ENCODE data around the gene PLA1A.

The PLA1A gene

GRCh38 chr3:119596398-119596797, 1.3 kb upstream of the PLA1A start:
- DNase-seq (ENCODE audit: low read depth in 2 of 2) = no peak
- TF ChIP-seq CTCF (IDR thresholded peaks at IDR 0.05; ENCODE audit: low read depth, low read length) = no peak
- H3K4me3 ChIP-seq (replicated peaks in 1 of 2; ENCODE audit: low read depth in 2 of 2, low read length in 2 of 2) = no peak overlapping the region

GRCh38 chr3:119598410-119599098, 869 bp downstream of the PLA1A start:
- TF ChIP-seq CTCF (IDR thresholded peaks at IDR 0.05; ENCODE audit: low read depth, low read length) = no peak
- H3K4me3 ChIP-seq (replicated peaks in 1 of 2; ENCODE audit: low read depth in 2 of 2, low read length in 2 of 2) = no peak overlapping the region
- DNase-seq (ENCODE audit: low read depth in 2 of 2) = no peak

- no peak overlapping the region for H3K4me3 ChIP-seq (replicated peaks in 1 of 2; ENCODE audit: low read depth in 2 of 2, low read length in 2 of 2)
- DNase-seq (ENCODE audit: low read depth in 2 of 2) = no peak
- TF ChIP-seq CTCF (IDR thresholded peaks at IDR 0.05; ENCODE audit: low read depth, low read length) = no peak
Observed at GRCh38 chr3:119599558-119600174, 2.0 kb downstream of the PLA1A start.

GRCh38 chr3:119600732-119601131, 3.0 kb downstream of the PLA1A start:
- DNase-seq (ENCODE audit: low read depth in 2 of 2) = no peak
- H3K4me3 ChIP-seq (replicated peaks in 1 of 2; ENCODE audit: low read depth in 2 of 2, low read length in 2 of 2) = no peak overlapping the region
- peak; percentile 34 for TF ChIP-seq CTCF (IDR thresholded peaks at IDR 0.05; ENCODE audit: low read depth, low read length)

GRCh38 chr3:119601154-119601553, 3.5 kb downstream of the PLA1A start:
- H3K4me3 ChIP-seq (replicated peaks in 1 of 2; ENCODE audit: low read depth in 2 of 2, low read length in 2 of 2) = no peak overlapping the region
- no peak for DNase-seq (ENCODE audit: low read depth in 2 of 2)
- no peak for TF ChIP-seq CTCF (IDR thresholded peaks at IDR 0.05; ENCODE audit: low read depth, low read length)

- no peak overlapping the region for H3K4me3 ChIP-seq (replicated peaks in 1 of 2; ENCODE audit: low read depth in 2 of 2, low read length in 2 of 2)
- no peak for DNase-seq (ENCODE audit: low read depth in 2 of 2)
- TF ChIP-seq CTCF (IDR thresholded peaks at IDR 0.05; ENCODE audit: low read depth, low read length) = no peak
Observed at GRCh38 chr3:119602676-119603075, 5.0 kb downstream of the PLA1A start.
